ENCODE data around the gene GRIN2A.

Gene GRIN2A

GRCh38 chr16:10128397-10129258 is 53.6 kb downstream of the GRIN2A start:
- no peak for DNase-seq

- no peak for DNase-seq
Observed at GRCh38 chr16:10126686-10127085, 55.5 kb downstream of the GRIN2A start.

- no peak for DNase-seq
Observed at GRCh38 chr16:10123141-10123540, 59.1 kb downstream of the GRIN2A start.

- DNase-seq = no peak
Observed at GRCh38 chr16:10122546-10122945, 59.7 kb downstream of the GRIN2A start.

GRCh38 chr16:10121897-10122425 is 60.3 kb downstream of the GRIN2A start:
- no peak for DNase-seq

GRCh38 chr16:10121491-10121890 is 60.7 kb downstream of the GRIN2A start:
- DNase-seq = no peak

- DNase-seq = no peak
Observed at GRCh38 chr16:10120953-10121352, 61.3 kb downstream of the GRIN2A start.

GRCh38 chr16:10114409-10114808 is 67.8 kb downstream of the GRIN2A start:
- no peak for DNase-seq

GRCh38 chr16:10113248-10113647 is 69.0 kb downstream of the GRIN2A start:
- DNase-seq = no peak

- no peak for DNase-seq
Observed at GRCh38 chr16:10112021-10112420, 70.2 kb downstream of the GRIN2A start.

GRCh38 chr16:10111156-10111761 is 71.0 kb downstream of the GRIN2A start:
- DNase-seq = no peak

- DNase-seq = no peak
Observed at GRCh38 chr16:10110552-10110951, 71.7 kb downstream of the GRIN2A start.

GRCh38 chr16:10107081-10107480 is 75.1 kb downstream of the GRIN2A start:
- DNase-seq = no peak

- no peak for DNase-seq
Observed at GRCh38 chr16:10103700-10104099, 78.5 kb downstream of the GRIN2A start.

- DNase-seq = no peak
Observed at GRCh38 chr16:10103118-10103517, 79.1 kb downstream of the GRIN2A start.

- no peak for DNase-seq
Observed at GRCh38 chr16:10100829-10101228, 81.4 kb downstream of the GRIN2A start.

- DNase-seq = no peak
Observed at GRCh38 chr16:10098991-10099390, 83.2 kb downstream of the GRIN2A start.

GRCh38 chr16:10097271-10097670 is 85.0 kb downstream of the GRIN2A start:
- no peak for DNase-seq

- DNase-seq = no peak
Observed at GRCh38 chr16:10093576-10093975, 88.7 kb downstream of the GRIN2A start.

- DNase-seq = no peak
Observed at GRCh38 chr16:10090816-10091215, 91.4 kb downstream of the GRIN2A start.

- no peak for DNase-seq
Observed at GRCh38 chr16:10088380-10088793, 93.8 kb downstream of the GRIN2A start.

- DNase-seq = no peak
Observed at GRCh38 chr16:10087151-10087550, 95.1 kb downstream of the GRIN2A start.

GRCh38 chr16:10086620-10087019 is 95.6 kb downstream of the GRIN2A start:
- DNase-seq = no peak

- no peak for DNase-seq
Observed at GRCh38 chr16:10085078-10085798, 97.0 kb downstream of the GRIN2A start.
